Activated CD8-positive, alpha-beta memory T cell treated with anti-CD3 and anti-CD28 coated beads for 24 hours (primary cell): ENCODE measurements around the gene JAK1.

Experiments used
- DNase-seq: peaks from one replicate; pipeline ENCODE4 v3.0.0-alpha.2; 2020

Gene JAK1

DNA sequence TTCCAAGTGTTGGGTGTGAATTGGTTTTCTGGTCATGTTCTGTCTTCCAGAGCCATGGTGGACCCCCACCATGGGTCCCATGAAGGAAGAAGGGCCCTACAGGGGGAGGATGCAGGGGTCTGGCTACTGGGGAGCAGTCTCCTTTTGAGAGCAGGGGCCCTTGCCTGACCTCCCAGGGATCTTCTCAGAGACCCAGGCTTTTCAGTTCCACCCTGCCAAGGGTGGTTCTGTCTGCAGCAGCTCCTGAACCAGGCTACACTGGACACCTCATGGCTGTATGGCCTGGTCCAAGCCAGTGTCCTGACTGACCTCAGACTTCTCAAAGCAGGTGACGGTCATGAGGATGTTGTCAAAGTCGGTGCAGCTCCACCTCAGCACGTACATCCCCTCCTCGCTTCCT is 109.0 kb downstream of the JAK1 start:
- no peak for DNase-seq

DNA sequence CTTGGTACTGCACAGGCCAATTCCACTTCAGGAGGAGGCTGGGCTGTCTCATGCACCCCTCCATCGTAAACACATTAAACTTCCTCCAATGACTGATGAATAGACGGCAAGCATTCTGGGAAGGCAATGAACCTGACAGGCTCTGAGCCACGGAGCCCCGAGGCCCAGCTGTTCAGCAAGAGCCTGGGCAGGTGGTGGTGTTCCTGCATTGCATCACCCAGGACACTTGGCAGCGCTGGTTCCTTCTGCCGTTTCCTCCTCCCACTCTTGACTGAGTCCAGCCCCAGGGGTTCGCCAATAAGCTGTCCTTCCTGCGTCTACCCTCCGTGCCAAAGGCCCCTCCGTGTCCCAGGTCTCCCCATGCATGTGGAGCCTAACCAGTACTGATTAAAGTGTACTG is 109.8 kb downstream of the JAK1 start:
- peak; percentile 45 for DNase-seq

DNA sequence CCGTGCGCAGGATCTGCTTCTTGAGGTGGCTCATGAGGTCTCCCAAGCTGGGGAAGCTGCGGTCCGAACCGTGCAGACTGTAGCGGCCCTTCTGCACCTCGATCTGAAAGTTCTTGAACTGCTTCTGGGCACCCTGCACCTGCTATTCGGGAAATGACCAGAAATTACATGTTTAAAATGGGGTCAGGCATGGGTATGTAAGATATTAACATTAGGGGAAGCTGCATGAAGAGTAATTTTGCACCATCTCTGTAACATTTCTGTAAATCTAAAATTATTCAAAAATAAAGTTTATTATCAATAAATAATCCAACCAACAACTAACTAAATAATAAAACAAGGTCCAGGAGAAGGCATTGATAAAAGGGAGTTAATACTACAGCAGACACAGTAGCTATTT is 110.8 kb downstream of the JAK1 start:
- DNase-seq: no peak

DNA sequence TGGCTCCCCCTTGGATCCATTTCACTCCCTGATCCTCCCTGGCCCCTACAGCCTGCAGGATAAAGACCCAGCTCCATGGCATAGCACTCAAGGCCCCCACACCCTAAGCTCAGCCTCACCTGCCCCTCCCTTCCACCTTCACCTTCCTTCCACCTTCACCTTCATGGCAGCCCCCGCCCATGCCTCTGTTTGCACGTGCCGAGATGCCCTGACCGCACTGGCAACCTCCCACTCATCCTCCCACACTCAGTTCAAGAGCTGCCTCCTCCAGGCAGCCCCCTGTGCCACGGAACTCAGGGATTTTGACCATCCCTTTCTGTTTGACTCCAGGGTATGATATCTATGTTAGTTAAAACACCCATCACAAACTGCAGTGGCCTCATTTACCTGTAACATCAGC is 111.7 kb downstream of the JAK1 start:
- no peak for DNase-seq

DNA sequence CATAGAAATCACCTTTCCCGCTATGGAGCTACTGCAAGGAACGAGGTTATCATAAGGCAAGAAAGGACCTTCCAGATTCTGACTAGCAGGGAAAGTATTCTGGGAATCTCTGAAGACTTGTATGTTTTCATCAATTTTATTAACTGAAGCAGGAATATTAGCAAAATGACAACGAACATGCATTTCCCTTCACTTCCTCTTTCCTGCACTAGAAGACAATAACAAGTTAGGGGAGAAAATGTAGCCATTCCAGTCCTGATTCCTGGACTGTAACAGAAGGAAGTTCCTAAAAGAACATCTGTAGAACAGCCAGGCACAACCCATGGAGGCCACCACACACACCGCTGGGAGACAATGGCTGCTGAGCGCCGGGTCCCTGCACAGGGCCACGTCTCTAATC is 114.7 kb downstream of the JAK1 start:
- DNase-seq: no peak

DNA sequence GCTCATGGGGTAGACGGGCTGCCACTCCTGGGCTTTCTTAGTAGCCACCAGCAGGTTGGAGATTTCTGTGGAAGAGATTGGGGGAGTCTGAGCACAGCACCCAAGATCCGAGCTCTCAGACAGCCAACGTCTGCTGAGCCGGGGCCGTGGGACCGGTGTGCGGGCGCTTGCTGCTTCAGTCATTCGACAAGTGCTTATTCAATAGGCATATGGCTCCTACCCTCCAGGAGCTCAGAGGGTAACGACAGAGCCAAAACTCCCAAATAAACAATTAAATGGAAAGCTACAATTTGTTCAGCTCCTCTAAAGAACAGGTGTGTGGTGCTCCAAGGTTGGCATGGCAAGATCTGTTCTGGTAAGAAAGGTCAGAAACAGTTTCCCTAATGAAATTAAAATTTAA is 115.5 kb downstream of the JAK1 start:
- DNase-seq: no peak

DNA sequence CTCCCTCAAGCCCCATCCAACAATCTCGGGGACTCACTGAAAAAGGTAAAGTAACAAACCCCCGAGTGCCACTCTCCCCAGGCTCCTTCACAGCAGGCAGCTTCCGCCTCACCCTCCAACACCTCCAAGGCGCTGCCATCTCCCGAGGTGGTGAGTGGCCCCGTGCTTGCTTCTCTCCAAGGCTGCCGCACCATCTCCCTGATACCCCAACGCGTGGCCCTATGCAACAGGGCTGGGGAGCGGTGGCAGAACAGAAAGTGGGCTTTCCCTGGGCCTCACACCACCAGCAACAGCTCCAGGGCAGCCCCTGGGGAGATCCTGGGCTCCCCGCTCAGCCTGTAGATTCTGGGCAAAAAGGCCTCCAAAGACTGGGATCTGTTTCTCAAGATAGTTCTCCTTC is 116.4 kb downstream of the JAK1 start:
- DNase-seq: no peak

DNA sequence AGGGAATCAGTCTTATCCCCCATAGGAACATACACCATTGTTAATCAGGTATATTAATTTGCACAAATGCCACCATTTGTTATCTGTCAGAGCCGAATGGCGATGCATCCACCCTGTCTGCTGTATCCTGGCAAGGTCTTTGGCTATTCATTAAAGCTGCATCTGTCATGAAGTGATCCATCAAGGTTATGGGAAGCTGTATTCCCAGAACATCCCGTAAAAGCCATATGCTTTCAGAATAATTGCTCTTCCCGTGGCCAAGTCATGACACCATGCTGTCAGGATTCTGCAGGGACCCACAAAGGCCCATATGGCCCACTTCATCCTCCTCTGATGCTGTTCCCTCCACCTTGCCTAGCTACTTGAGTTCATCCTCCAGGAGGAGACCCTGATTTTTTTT is 117.5 kb downstream of the JAK1 start:
- no peak for DNase-seq

DNA sequence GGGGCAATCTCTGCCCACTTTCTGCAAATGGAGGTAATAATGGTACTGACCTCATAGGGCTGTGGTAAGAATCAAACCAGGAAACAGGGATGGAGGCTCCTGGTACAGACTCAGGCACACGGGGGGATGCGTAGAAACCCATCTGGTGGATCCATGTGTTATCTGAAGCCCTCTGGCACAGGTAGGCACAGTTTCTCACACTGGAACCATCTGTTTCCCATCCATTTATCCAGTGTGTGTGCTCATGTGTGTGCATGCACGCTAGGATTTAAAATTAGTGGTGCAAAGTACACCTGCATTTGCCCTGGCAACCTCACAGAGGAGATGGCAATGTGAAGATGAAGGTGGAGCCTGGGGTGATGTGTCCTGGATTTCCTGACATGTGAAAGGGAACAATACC is 118.2 kb downstream of the JAK1 start:
- DNase-seq: no peak

DNA sequence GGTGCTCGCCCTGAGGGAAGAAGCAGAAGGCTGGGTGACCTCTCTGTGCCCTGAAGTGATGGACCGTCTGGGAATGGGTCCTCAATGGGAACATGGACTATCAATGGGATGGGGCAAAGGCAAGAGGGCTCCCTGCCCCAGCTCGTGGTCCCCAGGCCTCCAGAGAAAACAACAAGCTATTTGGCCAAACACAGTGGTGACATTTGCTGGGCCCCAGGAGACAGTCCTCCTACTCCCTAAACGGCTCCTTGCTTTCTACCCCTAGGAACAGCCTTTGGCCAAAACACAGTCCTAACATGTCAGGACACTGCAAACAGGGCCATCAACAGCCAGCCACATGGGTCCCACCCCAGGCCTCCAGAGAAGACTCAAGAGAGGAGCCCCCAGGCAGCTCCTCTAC is 118.7 kb downstream of the JAK1 start:
- DNase-seq: no peak

DNA sequence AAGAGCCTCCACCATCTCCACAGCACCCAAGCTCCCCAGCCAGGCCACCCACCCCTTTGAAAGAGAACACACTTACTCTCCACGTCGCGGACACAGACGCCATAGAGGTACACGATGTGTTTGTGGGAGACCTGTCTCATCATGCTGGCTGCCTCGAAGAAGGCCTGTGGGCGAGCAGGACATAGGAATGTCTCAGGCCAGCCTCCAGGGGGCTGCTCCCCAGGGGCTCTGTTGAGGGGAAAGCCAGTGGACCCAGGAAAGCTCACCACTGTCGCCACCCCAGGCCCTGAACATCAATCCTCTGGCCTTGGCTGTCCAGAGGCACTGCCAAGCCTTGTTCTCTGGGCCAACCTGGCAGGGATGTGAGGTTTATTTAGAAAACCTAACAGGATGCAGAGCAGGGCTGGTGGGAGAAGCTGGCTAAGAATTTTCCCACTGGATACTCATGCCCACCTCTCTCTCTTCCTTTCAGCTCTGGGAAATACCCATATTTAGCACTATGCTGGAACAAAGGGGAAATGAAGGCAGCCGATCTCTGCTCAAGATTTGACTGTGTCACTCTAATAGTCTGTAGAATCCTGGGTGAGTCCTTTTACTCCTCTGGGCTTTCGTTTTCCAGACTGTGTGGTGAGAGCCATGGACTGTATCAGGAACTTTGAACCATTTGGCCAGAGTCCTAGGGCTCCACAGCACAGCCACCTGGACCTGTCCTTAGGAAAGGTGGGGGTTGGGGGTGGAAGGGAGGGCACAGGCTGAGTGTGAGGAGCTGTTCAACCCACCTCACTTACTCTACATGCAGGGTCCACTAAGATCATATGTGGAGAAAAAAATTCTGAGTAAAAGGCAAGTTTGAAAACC is 119.5 kb downstream of the JAK1 start:
- no peak for DNase-seq

DNA sequence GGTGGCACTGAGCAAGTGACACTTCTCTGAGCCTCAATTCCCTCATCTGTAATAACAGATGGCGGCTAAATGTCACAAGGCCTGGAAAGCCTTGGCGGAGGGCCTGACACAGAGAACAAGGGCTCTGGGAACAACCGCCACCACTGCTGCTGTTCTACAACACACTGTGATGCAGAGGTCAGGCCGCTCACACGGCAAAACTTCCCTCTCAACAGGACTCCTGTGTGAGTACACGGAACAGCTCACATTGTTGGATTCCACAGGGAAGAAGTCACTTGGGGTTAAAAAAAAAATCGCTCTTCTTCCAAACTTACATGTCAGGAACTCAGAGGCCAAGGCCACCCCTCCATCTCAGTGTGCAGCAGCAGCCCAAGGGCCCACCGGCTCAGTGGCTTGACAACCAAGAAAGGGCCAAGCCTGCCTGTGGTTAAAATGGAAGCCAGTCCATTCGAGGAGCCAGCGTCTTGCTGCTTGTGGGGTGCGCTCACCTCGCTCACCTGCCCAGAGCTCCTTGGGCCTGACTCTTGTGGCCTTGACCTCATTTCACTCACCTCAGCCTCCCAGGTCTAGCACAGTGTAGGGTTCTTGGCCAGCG is 120.4 kb downstream of the JAK1 start:
- no peak for DNase-seq

DNA sequence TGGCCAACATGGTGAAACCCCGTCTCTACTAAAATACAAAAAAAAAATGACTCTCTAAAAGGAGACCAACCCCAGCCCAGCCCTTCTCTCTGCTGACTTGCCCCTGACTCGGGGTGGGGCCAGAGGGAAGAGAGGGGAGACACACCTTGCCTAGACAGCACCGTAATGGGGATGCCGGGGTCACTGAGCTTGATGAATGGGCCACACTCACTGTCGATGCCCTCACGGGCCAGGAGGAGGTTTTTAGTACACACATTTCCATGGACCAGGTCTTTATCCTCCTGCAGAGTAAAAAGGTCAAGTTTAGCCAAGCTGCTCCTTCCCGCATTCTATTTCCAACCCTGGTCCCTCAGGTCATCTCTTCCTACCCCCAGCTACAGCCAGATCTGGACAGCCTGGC is 121.7 kb downstream of the JAK1 start:
- no peak for DNase-seq

DNA sequence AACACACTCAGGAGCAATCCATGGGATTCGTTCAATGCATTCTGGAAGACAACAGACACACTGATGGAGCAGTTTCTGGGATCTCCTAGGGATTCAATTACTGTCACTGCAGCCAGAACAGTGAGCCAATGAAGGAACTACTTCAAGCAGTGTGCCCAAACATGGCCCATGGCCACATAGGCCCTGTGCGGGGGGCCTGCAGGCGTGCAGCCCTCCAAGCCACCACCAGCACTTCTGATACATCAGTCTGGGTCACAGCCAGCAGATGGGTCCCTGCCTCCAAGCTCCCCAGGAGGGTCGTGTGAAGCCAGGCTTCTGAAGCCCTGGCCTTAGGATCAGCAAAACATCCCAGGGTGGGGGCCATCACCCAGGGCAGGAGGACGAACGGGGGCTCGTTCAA is 122.2 kb downstream of the JAK1 start:
- no peak for DNase-seq

DNA sequence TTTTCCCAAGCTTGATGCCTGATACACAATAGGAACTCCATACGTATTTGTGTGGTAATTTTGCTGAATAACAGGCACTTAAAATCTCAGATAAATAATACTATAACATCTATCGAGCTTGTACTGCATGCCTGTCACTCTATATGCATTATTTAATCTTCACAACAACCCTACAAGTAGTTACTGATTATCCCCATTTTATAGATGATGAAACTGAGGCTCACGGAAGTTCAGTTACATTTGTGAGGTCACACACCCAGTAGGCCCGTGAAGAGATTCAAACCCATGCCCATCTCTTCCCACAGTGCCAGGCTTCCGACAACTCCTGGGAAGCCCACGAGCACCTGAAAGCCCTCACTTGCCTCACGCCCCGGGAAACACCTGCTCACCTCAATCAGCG is 122.7 kb downstream of the JAK1 start:
- no peak for DNase-seq

DNA sequence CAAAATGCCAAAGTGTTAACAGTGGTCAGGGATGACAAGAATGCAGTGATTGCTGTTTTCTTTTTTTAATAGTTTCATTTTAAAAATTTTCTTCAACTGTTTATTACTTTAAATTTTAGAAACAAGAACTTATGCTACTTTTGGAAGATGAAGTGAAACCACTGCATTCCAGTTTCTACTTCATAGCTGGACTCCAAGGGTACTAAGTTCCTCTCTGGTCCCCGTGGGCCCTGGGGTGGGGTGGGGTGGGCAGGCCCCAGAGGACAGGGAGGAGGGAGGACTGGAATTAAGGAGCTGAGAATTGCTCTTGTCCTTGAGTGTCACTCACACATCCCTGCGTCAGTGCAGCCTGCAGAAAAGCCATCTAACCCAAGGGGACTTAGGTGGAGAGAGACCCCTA is 124.1 kb downstream of the JAK1 start:
- no peak for DNase-seq

DNA sequence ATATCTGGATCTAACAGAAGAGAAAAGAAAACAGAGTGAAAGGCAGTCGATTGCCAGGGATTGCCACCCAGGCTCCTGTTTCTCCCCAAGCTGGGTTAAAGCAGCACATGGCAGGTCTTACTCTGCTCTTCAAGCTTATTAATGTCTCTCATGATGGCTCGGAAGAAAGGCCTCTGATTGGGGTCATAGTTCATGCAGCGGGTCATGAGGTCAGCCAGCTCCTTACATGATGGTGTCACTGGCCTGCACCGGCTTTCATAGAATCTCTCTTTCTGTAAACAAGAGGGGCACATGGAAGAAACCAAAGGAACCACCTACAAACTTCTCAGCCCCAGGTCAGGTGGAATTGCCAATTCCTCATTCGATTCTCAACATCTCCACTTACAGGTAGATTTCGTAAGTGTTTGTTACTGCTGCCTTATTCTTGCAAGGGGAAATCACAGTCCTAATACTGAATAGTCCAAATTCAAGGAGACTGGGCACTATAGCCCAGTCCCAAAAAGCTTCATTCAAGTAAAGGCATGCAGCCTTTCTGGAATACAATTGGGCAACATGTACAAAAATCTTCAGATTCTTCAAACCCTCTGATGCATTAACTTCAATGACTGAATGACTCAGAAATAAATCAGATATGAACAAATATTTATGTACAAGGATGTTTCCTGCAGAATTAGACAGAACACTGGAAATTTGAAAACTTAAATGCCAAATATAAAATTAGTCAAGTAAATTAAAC is 124.9 kb downstream of the JAK1 start:
- no peak for DNase-seq

DNA sequence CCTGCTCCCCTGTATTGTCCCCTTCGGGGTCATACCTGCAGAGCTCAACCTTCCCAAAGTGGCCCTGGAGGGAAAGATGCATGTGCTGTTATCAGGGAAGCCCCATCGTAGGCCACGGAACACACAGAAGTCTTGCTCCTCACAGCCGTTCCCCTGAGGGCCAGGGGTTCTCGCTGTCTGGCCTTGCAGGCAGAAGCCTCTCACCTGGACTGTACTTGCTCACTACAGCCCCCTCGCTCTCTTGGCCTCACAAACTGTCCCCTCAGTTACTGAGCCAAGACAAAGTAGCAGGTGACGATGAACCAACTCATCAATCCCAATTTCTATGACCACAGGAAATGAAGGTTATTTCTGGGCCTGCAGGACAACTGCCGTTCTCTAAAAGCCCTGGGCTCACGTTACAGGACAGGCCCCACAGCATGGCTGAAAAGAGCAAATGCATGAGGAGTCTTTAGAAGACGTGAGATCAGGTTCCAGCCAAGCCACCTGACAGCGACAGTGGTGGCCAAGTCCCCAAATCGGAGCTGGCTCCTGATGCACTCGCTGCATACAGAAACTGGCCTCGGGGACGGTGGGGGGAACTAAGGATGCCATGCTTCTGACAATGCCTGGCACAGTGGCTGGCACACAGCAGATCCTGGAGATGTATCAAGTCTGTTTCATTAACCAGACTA is 126.5 kb downstream of the JAK1 start:
- DNase-seq: no peak

DNA sequence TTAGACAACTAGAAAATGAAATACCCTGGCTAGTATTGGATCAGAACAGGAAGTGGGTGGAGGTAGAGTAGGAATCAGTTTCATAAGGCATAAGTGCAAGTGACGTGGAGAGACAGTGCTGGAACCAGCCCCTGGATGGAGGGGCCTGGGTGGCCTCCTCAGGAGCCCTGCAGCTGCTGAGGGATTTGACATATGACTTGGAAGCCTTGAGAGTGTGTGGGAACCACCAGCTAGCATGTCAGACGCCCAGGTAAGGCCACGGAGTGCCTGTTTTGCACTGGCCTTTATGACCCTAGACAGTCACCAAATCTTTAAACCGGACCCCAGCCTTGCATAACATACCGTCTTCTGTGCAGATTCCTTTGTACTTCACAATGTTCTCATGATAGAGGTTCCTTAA is 127.1 kb downstream of the JAK1 start:
- DNase-seq: no peak

DNA sequence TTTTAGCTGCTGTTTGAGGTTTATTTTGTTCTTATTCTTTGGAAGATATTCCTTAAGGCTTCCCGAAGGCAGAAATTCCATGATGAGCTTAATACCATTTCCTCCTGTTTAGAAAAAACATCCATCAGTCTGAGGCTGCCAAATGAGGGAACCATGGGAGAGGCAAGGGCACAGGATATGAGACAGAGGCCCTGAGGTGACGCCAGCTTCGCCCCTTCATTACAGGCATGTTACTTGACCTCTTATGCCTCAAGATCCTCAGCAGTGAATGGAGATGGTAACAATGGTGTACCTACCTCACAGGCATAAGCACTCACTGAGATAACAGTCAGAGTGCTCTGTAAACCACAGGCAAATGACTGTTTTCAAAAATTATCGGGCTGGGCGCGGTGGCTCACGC is 127.9 kb downstream of the JAK1 start:
- DNase-seq: no peak

DNA sequence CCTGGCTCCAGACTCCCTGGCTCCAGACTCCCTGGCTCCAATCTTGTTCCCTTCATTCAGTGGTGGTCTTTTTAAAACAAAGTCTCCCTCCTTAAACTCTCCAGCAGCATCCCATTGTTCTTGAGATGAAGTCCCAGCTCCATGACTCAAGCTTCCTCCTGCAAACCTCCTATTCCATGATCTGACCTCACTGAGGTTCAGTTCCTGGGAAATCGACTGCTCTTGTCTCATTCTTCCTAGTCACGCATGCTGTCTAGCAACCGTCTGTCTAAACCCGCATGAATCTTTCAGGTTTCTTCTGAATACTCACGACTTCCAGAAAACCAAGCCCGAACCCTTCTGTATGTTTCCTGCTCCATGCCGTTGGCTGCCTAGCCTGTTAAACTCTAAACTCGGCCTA is 129.5 kb downstream of the JAK1 start:
- DNase-seq: no peak

DNA sequence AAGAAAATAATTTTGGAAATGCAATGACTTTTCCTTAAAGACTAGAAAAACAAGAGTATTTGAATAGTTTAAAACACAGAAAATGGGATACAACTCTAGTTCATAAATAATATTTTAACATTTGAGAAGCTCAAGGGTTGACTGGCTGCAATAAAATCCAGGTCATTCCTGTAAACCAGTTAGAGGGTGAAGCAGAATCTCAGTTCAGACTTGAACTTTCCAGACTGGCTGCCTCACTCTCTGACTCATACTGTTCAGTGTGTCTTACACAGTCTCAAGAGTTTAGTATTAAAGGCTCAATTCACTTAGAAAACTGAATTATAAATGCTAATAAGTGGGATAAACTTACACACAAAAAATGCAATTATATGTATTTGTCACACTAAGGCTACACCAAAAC is 131.6 kb downstream of the JAK1 start:
- no peak for DNase-seq

DNA sequence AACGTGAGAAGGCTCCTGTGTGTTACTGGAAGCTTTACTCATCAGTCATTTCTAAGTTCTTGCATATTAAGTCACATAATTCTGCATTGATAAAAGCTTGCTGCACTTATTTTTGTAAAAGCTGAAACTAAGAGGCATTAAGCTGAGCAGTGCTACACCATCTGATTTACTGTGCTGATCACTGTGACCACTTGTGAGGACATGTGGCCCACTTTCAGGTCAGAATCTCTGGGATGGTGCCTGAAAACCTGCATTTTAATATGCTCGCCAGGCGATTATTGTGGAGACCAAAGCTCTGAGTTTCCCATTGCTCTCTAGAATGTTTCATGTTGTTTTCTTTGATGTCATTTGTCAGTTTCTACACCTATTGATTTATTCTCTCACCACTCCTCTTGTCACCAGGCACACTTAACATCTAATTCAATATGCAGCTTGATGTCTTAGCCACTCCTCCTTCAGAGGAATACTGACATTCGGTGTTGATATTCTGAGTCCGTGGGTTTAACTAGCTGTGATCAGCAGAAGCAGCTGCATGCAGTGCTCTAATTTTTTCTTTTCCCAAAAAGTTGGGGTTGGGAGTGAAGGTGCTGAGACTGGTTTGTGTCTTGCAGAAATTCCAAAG is 136.2 kb downstream of the JAK1 start:
- DNase-seq: no peak
